Suprapubic skin (tissue), 4 donors: Measurements from ENCODE around the gene LRCH1.

Experiments used
- EP300 ChIP-seq: sonication (generic); formaldehyde crosslinking; IDR thresholded peaks from one replicate; pipeline ENCODE4 v1.6.1; 2017; ENCODE audit warnings: antibody characterized with exemption
- POLR2A ChIP-seq, 2 donors: fragments of 450-650 bp; IDR thresholded peaks; one replicate each; pipeline ENCODE4 v1.6.1; 2017; ENCODE audit warnings: antibody characterized with exemption in 2 of 2, mild to moderate bottlenecking in 2 of 2, moderate library complexity in 2 of 2
- POLR2AphosphoS5 ChIP-seq, 3 donors: sonication (generic); formaldehyde crosslinking; IDR thresholded peaks; one replicate each; pipeline ENCODE4 v1.6.1; 2017; ENCODE audit warnings: antibody characterized with exemption in 3 of 3
- TF ChIP-seq, protein P1 (sequence below), 2 donors: fragments of 200-600 bp in 1 of 2; fragments of 450-650 bp in 1 of 2; sonication (generic) in 1 of 2; IDR thresholded peaks; one replicate each; pipeline ENCODE4 v1.5.1; 2016 to 2019; ENCODE audit warnings: antibody characterized with exemption in 2 of 2, mild to moderate bottlenecking in 1 of 2, moderate library complexity in 1 of 2

DNA sequence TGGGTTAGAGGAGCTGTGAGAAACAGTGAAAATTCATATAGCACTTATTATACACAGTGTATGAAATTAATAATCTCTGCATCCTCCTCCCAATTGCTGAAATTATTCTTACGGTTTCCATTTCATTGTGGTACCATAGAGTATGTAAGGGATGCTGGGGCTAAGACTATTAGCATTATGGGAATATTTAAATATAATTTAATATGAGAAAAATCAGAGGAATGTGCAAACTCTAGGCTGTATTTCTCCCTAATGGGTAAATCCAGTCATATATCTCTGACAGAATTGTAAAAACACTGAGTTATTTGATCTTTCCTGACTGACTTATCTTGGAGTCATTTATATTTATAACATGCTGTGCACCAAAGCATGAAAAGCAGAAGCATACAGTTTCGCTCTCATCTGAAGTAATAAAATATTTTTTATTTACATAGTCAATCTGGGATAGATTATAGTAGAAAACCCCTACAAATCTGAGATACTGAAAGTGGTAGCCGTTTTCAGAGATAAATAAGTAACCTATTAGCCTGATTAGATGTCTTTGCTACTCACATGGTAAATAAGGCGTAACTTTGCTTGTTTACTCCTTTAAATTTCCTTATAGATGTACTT, 34.9 kb downstream of the LRCH1 start:
- TF ChIP-seq, protein P1, sequence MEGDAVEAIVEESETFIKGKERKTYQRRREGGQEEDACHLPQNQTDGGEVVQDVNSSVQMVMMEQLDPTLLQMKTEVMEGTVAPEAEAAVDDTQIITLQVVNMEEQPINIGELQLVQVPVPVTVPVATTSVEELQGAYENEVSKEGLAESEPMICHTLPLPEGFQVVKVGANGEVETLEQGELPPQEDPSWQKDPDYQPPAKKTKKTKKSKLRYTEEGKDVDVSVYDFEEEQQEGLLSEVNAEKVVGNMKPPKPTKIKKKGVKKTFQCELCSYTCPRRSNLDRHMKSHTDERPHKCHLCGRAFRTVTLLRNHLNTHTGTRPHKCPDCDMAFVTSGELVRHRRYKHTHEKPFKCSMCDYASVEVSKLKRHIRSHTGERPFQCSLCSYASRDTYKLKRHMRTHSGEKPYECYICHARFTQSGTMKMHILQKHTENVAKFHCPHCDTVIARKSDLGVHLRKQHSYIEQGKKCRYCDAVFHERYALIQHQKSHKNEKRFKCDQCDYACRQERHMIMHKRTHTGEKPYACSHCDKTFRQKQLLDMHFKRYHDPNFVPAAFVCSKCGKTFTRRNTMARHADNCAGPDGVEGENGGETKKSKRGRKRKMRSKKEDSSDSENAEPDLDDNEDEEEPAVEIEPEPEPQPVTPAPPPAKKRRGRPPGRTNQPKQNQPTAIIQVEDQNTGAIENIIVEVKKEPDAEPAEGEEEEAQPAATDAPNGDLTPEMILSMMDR (IDR thresholded peaks at IDR 0.05), result no peak
- no peak for TF ChIP-seq POLR2AphosphoS5 (IDR thresholded peaks at IDR 0.05)
- TF ChIP-seq POLR2A (IDR thresholded peaks at IDR 0.05), result no peak
- TF ChIP-seq EP300, result no peak
